HL-60 (cell line): ENCODE measurements around the gene DENND1B.

Experiments
- GABPA ChIP-seq: IDR thresholded peaks from 2 replicates; pipeline ENCODE4 v1.6.1; 2012; ENCODE audit warnings: low read depth
- POLR2AphosphoS5 ChIP-seq: IDR thresholded peaks from 2 replicates; pipeline ENCODE4 v1.6.1; 2012; ENCODE audit warnings: low read depth
- TF ChIP-seq, protein P1 (sequence below): IDR thresholded peaks from one replicate; pipeline ENCODE4 v1.5.1; 2011; ENCODE audit warnings: low read length, control low read depth, inconsistent platforms; ENCODE audit not compliant: insufficient read depth
- TF ChIP-seq, protein P2 (sequence below): IDR thresholded peaks from 2 replicates; pipeline ENCODE4 v1.6.1; 2012; ENCODE audit warnings: low read depth; ENCODE audit not compliant: insufficient replicate concordance

DNA sequence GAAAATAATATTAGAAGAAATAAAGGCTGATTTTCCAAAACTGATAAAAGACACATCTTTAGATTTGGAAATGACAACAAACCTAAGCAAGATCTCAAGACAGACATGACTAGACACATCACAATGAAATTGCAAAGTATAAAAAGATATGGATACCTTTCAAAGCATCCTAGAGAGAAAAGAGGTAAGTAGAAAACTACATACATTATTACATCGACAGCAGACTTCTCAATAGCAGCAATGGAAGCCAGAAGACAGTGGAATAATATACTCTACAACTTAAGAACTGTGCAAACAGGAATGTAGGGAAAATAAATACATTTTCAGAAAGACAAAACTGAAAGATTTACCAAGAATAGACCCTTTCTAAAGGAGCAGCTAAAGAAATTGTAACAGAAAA is 50.2 kb downstream of the DENND1B start:
- TF ChIP-seq, protein P1, sequence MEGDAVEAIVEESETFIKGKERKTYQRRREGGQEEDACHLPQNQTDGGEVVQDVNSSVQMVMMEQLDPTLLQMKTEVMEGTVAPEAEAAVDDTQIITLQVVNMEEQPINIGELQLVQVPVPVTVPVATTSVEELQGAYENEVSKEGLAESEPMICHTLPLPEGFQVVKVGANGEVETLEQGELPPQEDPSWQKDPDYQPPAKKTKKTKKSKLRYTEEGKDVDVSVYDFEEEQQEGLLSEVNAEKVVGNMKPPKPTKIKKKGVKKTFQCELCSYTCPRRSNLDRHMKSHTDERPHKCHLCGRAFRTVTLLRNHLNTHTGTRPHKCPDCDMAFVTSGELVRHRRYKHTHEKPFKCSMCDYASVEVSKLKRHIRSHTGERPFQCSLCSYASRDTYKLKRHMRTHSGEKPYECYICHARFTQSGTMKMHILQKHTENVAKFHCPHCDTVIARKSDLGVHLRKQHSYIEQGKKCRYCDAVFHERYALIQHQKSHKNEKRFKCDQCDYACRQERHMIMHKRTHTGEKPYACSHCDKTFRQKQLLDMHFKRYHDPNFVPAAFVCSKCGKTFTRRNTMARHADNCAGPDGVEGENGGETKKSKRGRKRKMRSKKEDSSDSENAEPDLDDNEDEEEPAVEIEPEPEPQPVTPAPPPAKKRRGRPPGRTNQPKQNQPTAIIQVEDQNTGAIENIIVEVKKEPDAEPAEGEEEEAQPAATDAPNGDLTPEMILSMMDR, result no peak
- TF ChIP-seq POLR2AphosphoS5 (no peak), GABPA (no peak)
- TF ChIP-seq, protein P2, sequence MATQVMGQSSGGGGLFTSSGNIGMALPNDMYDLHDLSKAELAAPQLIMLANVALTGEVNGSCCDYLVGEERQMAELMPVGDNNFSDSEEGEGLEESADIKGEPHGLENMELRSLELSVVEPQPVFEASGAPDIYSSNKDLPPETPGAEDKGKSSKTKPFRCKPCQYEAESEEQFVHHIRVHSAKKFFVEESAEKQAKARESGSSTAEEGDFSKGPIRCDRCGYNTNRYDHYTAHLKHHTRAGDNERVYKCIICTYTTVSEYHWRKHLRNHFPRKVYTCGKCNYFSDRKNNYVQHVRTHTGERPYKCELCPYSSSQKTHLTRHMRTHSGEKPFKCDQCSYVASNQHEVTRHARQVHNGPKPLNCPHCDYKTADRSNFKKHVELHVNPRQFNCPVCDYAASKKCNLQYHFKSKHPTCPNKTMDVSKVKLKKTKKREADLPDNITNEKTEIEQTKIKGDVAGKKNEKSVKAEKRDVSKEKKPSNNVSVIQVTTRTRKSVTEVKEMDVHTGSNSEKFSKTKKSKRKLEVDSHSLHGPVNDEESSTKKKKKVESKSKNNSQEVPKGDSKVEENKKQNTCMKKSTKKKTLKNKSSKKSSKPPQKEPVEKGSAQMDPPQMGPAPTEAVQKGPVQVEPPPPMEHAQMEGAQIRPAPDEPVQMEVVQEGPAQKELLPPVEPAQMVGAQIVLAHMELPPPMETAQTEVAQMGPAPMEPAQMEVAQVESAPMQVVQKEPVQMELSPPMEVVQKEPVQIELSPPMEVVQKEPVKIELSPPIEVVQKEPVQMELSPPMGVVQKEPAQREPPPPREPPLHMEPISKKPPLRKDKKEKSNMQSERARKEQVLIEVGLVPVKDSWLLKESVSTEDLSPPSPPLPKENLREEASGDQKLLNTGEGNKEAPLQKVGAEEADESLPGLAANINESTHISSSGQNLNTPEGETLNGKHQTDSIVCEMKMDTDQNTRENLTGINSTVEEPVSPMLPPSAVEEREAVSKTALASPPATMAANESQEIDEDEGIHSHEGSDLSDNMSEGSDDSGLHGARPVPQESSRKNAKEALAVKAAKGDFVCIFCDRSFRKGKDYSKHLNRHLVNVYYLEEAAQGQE, result no peak
